HepG2 (cell line): ENCODE measurements around the gene EPHA4. TPM values are rescaled to one million over a fixed set of nuclear protein-coding genes. Genes with fewer than 3 reads are reported as not detected.

Source experiments
- ATAC-seq: fragments of 200-7000 bp; cut with Tn5 transposase; 3 replicates; pipeline ENCODE4 v1.9.1; 2020; ENCODE audit warnings: mild to moderate bottlenecking, moderate library complexity
- BruUV-seq: library from RNA; stranded (reverse); fragments of 400-500 nt; replicated peaks from 2 replicates; lab custom pipeline; 2021; lab: Mats Ljungman, UMichigan
- CTCF ChIA-PET: fragments of 300-600 bp; formaldehyde crosslinking; extraction: SDS; loops from one replicate; lab custom pipeline; 2021; ENCODE audit warnings: low total read pairs, inconsistent platforms, low intra/inter-chr PET ratio; lab: Yijun Ruan, JAX
- POLR2A ChIA-PET: fragments of 350-600 bp; sonication (Branson Sonifier 250); formaldehyde crosslinking; loops from one replicate; lab custom pipeline; 2020; ENCODE audit warnings: antibody characterized with exemption, inconsistent platforms; lab: Yijun Ruan, JAX
- DNase-seq: peaks from one replicate; pipeline ENCODE4 v3.0.0-alpha.2; 2015; ENCODE audit warnings: low spot score
- FAIRE-seq: peaks from 3 replicates; lab custom pipeline; 2011; peaks lifted over from hg19 to GRCh38; lab: Jason Lieb, UNC
- H2AFZ ChIP-seq: one replicate; pipeline ENCODE4 v1.6.1; 2011; ENCODE audit warnings: low read length, inconsistent platforms
- H3K27ac ChIP-seq: fragments of 300-600 bp; 3 replicates; pipeline ENCODE4 v1.8.0; 2011; ENCODE audit warnings: mixed run types, mild to moderate bottlenecking, mixed read lengths, low read length, inconsistent platforms; ENCODE audit not compliant: insufficient read depth; ENCODE audit errors: extremely low read length
- H3K27me3 ChIP-seq, 2 experiments: fragments of 200-600 bp in 1 of 2; 2 replicates in 1 of 2; 3 replicates in 1 of 2; pipeline versions ENCODE4 v1.6.0 to v1.8.0; 2011; ENCODE audit warnings: low read length in 2 of 2, mild to moderate bottlenecking in 2 of 2, moderate library complexity in 2 of 2, inconsistent platforms in 1 of 2; ENCODE audit not compliant: insufficient read depth in 2 of 2, control insufficient read depth in 1 of 2
- H3K36me3 ChIP-seq, 2 experiments: fragments of 200-600 bp in 1 of 2; replicated peaks in 1 of 2; 2 replicates in 1 of 2; 3 replicates in 1 of 2; pipeline versions ENCODE4 v1.5.1 to v1.8.0; 2011; ENCODE audit warnings: low read length in 2 of 2, inconsistent platforms in 1 of 2; ENCODE audit not compliant: insufficient read depth in 2 of 2, control insufficient read depth in 1 of 2
- H3K4me1 ChIP-seq: 2 replicates; pipeline ENCODE4 v1.5.1; 2012; ENCODE audit warnings: low read length, inconsistent platforms; ENCODE audit not compliant: insufficient read depth
- H3K4me2 ChIP-seq: 2 replicates; pipeline ENCODE4 v1.6.0; 2011; ENCODE audit warnings: low read depth, low read length, inconsistent platforms
- H3K4me3 ChIP-seq, 3 experiments: fragments of 200-600 bp in 1 of 3; sonication (generic), shearing (Covaris generic) in 1 of 3; replicated peaks in 1 of 3; 2 replicates each; pipeline ENCODE4 v1.5.1; 2011 to 2016; ENCODE audit warnings: low read length in 3 of 3, inconsistent platforms in 2 of 3, low read depth in 2 of 3, mild to moderate bottlenecking in 2 of 3, control low read depth in 1 of 3, mixed read lengths in 1 of 3; ENCODE audit not compliant: insufficient read depth in 1 of 3
- H3K79me2 ChIP-seq: one replicate; pipeline ENCODE4 v1.6.1; 2011; ENCODE audit warnings: low read length, inconsistent platforms; ENCODE audit not compliant: insufficient read depth
- H3K9ac ChIP-seq: 2 replicates; pipeline ENCODE4 v1.6.0; 2011; ENCODE audit warnings: mild to moderate bottlenecking, low read depth, low read length, inconsistent platforms; ENCODE audit not compliant: insufficient read depth
- H3K9me3 ChIP-seq: 2 replicates; pipeline ENCODE4 v1.5.1; 2012; ENCODE audit warnings: mild to moderate bottlenecking, low read length
- H4K20me1 ChIP-seq: 2 replicates; pipeline ENCODE4 v1.6.0; 2011; ENCODE audit warnings: inconsistent platforms, mild to moderate bottlenecking, low read length, moderate library complexity; ENCODE audit not compliant: insufficient read depth
- BCLAF1 ChIP-seq: fragments of 450-650 bp; IDR thresholded peaks from 2 replicates; pipeline ENCODE4 v1.6.1; 2017; ENCODE audit warnings: mild to moderate bottlenecking
- HMGXB4 ChIP-seq, 2 experiments: sonication (generic) in 1 of 2; formaldehyde crosslinking in 1 of 2; IDR thresholded peaks; 2 replicates each; pipeline versions ENCODE4 v1.4.0 to v1.6.1; 2018 to 2020; ENCODE audit warnings: missing genetic modification reagents in 2 of 2, borderline replicate concordance in 1 of 2, low read depth in 1 of 2, mild to moderate bottlenecking in 1 of 2, missing biosample characterization in 1 of 2
- MATR3 ChIP-seq: sonication (generic); formaldehyde crosslinking; IDR thresholded peaks from 2 replicates; pipeline ENCODE4 v1.4.0; 2020; ENCODE audit warnings: missing genetic modification reagents
- MYNN ChIP-seq: sonication (generic); formaldehyde crosslinking; IDR thresholded peaks from 2 replicates; pipeline ENCODE4 v1.4.0; 2020; ENCODE audit warnings: mild to moderate bottlenecking, low read depth, missing genetic modification reagents
- SRSF1 ChIP-seq: fragments of 200-400 bp; formaldehyde crosslinking; optimal IDR thresholded peaks from 2 replicates; pipeline ENCODE3; 2017; ENCODE audit warnings: mild to moderate bottlenecking, low read depth, low read length, moderate library complexity
- SUZ12 ChIP-seq: fragments of 150-350 bp; IDR thresholded peaks from 2 replicates; pipeline ENCODE4 v1.6.1; 2014; ENCODE audit warnings: low read depth, low read length
- TBL1XR1 ChIP-seq: fragments of 150-350 bp; IDR thresholded peaks from 2 replicates; pipeline ENCODE4 v1.6.1; 2014; ENCODE audit warnings: borderline replicate concordance, low read length; ENCODE audit not compliant: partially characterized antibody
- YEATS2 ChIP-seq: sonication (generic); formaldehyde crosslinking; IDR thresholded peaks from 2 replicates; pipeline ENCODE4 v1.4.0; 2020; ENCODE audit warnings: missing genetic modification reagents, borderline replicate concordance
- ZNF460 ChIP-seq: sonication (generic); formaldehyde crosslinking; IDR thresholded peaks from 2 replicates; pipeline ENCODE4 v1.5.1; 2020; ENCODE audit warnings: missing genetic modification reagents, mild to moderate bottlenecking, borderline replicate concordance
- ZNF550 ChIP-seq: sonication (generic); formaldehyde crosslinking; IDR thresholded peaks from 2 replicates; pipeline ENCODE4 v1.4.0; 2020; ENCODE audit warnings: mild to moderate bottlenecking, missing genetic modification reagents, borderline replicate concordance
- ZNF557 ChIP-seq: sonication (generic); formaldehyde crosslinking; IDR thresholded peaks from 2 replicates; pipeline ENCODE4 v1.4.0; 2020; ENCODE audit warnings: missing genetic modification reagents
- ZNF572 ChIP-seq: sonication (generic); formaldehyde crosslinking; IDR thresholded peaks from 2 replicates; pipeline ENCODE4 v1.5.1; 2020; ENCODE audit warnings: mild to moderate bottlenecking, missing genetic modification reagents
- ZSCAN9 ChIP-seq: IDR thresholded peaks from 2 replicates; pipeline ENCODE4 v1.6.1; 2016; ENCODE audit warnings: borderline replicate concordance
- WGBS: methylation state at CpG from one replicate; pipeline ENCODE4 v1.1.6; 2017; ENCODE audit warnings: low lambda C conversion rate; 5-methylcytosine and 5-hydroxymethylcytosine counted together
- in situ Hi-C: cut with HindIII; loops from 2 replicates; pipeline ENCODE4 v1.10.0; 2017; ENCODE audit warnings: low pct_unique_long_range_greater_than_20kb; ENCODE audit not compliant: extremely low pct_ligation_motif_present
- intact Hi-C: fragments of 100-400 bp; cut with micrococcal nuclease; formaldehyde crosslinking; loops from one replicate; pipeline ENCODE4 v1.10.0; 2022; ENCODE audit not compliant: unreplicated experiment
- polyA plus RNA-seq, 8 experiments: library from polyadenylated mRNA; depleted of rRNA in 3 of 8; stranded (reverse) in 7 of 8; unstranded in 1 of 8; fragments of >200 nt; fragmentation: Illumina TruSeq in 4 of 8; extraction: Trizol in 4 of 8; gene quantifications; 2 replicates each; pipeline versions ENCODE4 v1.2.1 to v1.2.3, GENCODE V29; 2011 to 2016; ENCODE audit warnings: low read depth in 4 of 8, missing spikeins in 1 of 8, mixed read lengths in 1 of 8; ENCODE audit not compliant: insufficient read depth in 1 of 8
- total RNA-seq, 5 experiments: library from RNA; depleted of rRNA; stranded (reverse); fragments of >200 nt; fragmentation: Illumina TruSeq; extraction: Trizol; gene quantifications; 2 replicates each; pipeline ENCODE4 v1.2.3, GENCODE V29; 2016; ENCODE audit warnings: low read depth in 1 of 5
- TF ChIP-seq, protein P1 (sequence below): sonication (generic); formaldehyde crosslinking; IDR thresholded peaks from 2 replicates; pipeline ENCODE4 v1.8.1; 2023; ENCODE audit warnings: mild to moderate bottlenecking, missing genetic modification reagents, borderline replicate concordance

EPHA4 gene
- total and polyA plus RNA-seq, 2 of the 13 experiments (the other 11 are each of a cell fraction or from before 2014, with no cell fraction given) = not detected

DNA sequence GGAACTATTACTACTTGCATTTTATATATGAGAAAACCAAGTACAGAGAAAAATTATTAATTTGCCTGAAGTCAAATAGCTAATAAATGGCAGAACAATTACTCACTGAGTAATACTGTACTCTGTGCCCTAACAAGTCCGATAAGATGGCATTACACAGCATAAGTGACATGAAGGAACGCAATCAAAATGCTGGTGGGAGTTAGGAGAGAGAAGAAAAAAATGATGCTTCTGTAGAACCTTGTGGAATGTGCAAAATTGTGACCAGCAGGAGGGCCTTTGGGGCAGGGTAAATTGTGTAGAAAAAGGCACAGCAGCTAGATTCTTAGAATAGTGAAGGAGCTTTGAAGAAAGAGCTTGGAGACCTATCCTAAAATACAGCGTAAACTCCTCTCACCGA, 32.9 kb downstream of the EPHA4 start:
- no peaks in the 10 kb centered on the region for H3K9me3 ChIP-seq
- no peak overlapping the region for H3K27ac ChIP-seq
- TF ChIP-seq ZNF557 (CRISPR knock-in tag) (no peak), MATR3 (no peak), TBL1XR1 (no peak), SRSF1 (no peak), YEATS2 (CRISPR knock-in tag) (no peak), HMGXB4 (CRISPR knock-in tag; IDR thresholded peaks at IDR 0.05; ENCODE audit: borderline replicate concordance in 1 of 2, low read depth in 1 of 2) (no peak), SUZ12 (no peak)
- H3K79me2 ChIP-seq = no peaks in the 10 kb centered on the region
- FAIRE-seq (no peak), DNase-seq (no peak), ATAC-seq (no peak)
- no peaks in the 10 kb centered on the region for H4K20me1 ChIP-seq
- no TSS peak for BruUV-seq
- no peaks in the 10 kb centered on the region for H3K4me1 ChIP-seq
- 35% methylated on average over 4 of the region's 4 CpGs for WGBS
- H3K27me3 ChIP-seq = peaks cover 0 to 6% of the 10 kb centered on the region in 2 experiments; a peak in 2 of 5 replicates
- in situ Hi-C loops = no loop called here
- no peak overlapping the region for H3K9ac ChIP-seq
- no peaks in the 10 kb centered on the region for H3K36me3 ChIP-seq
- no peak overlapping the region for H3K4me2 ChIP-seq
- POLR2A ChIA-PET = no interaction called here
- CTCF ChIA-PET = no interaction called here
- no peak overlapping the region for H3K4me3 ChIP-seq
- intact Hi-C loops = no loop called here
- H2AFZ ChIP-seq = no peak overlapping the region

DNA sequence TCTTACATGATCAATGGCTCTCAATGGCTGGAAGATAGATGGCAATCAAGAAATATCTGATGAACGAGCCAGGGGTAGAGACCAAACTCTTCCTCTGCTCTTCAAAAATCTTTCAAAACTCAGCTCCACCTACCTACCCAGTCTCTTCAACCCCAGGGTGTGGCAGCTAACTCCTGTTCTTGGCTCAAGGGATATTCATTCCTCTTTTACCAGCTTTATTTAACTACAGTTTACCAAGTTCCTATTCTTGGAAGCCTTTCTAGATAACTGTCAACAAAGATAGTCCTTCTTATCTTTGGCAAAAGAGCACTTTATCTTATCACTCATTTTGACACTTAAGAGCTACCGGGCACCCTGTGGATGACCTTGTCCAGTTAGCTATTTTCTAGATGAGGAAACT, 36.3 kb downstream of the EPHA4 start:
- H3K27me3 ChIP-seq = 0 out of 5 replicates have a peak, but pooled peaks cover 0 to under 1% of the 10 kb centered on the region in 2 experiments
- H3K4me3 ChIP-seq = no peak overlapping the region
- no peaks in the 10 kb centered on the region for H4K20me1 ChIP-seq
- no peak for FAIRE-seq
- TF ChIP-seq ZNF460 (CRISPR knock-in tag) = no peak
- TF ChIP-seq MYNN = no peak
- TF ChIP-seq, protein P1, sequence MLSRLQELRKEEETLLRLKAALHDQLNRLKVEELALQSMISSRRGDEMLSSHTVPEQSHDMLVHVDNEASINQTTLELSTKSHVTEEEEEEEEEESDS (CRISPR knock-in tag) = no peak
- no peak for TF ChIP-seq BCLAF1
- TF ChIP-seq ZNF572 (CRISPR knock-in tag) = no peak
- no peak for TF ChIP-seq ZNF550 (CRISPR knock-in tag)
- TF ChIP-seq ZSCAN9 (CRISPR knock-in tag) = no peak
- H3K27ac ChIP-seq = no peak overlapping the region
- 1% methylated on average over 2 of the region's 2 CpGs for WGBS
- H3K36me3 ChIP-seq = no peaks in the 10 kb centered on the region
- H3K4me1 ChIP-seq = no peaks in the 10 kb centered on the region
- ATAC-seq = no peak
- in situ Hi-C loops (no loop called here), intact Hi-C loops (no loop called here)
- ChIA-PET POLR2A (no interaction called here), CTCF (no interaction called here)
- H3K9me3 ChIP-seq = no peaks in the 10 kb centered on the region
- H3K79me2 ChIP-seq = no peaks in the 10 kb centered on the region
- no peak overlapping the region for H2AFZ ChIP-seq
- H3K4me2 ChIP-seq = no peak overlapping the region
- H3K9ac ChIP-seq = no peak overlapping the region
- no TSS peak for BruUV-seq
- DNase-seq = no peak
